Astrocyte of the spinal cord (primary cell): ENCODE data around the gene UNC80.

ENCODE experiments used
- DNase-seq: peaks from one replicate; pipeline ENCODE4 v3.0.0; 2011; ENCODE audit warnings: low read depth, low spot score
- H3K4me3 ChIP-seq: 2 replicates; pipeline ENCODE4 v1.5.1; 2011; ENCODE audit warnings: low read depth, mild to moderate bottlenecking, low read length, moderate library complexity
- CTCF ChIP-seq: IDR thresholded peaks from 2 replicates; pipeline ENCODE4 v1.5.1; 2012; ENCODE audit warnings: low read depth, mild to moderate bottlenecking, low read length, inconsistent platforms
- in situ Hi-C: cut with HindIII; loops from 2 replicates; pipeline ENCODE4 v1.10.0; 2017; ENCODE audit warnings: low sequenced_read_pairs

UNC80 gene

DNA sequence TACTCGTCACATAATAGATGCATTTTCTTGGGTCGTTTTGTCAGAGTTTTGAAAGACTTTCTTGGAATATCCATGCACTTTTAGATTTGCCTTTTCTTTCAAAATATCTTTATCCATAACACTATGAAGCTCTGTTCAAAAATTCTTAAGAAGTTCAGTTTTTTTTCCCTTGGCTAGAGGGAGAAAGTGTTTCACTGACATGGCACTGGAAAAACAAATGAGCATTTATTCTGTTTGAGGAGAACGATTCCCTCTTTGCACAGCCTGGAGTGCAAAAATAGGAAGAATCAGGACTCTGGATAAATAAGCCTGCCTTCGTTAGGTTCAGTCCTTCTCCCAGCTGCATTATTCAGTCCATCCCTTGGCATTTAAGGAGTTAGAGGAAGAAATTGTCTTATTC lies 139.9 kb downstream of the UNC80 start:
- no peak overlapping the region for H3K4me3 ChIP-seq
- in situ Hi-C loops, result no loop called here
- no peak for TF ChIP-seq CTCF
- no peak for DNase-seq

DNA sequence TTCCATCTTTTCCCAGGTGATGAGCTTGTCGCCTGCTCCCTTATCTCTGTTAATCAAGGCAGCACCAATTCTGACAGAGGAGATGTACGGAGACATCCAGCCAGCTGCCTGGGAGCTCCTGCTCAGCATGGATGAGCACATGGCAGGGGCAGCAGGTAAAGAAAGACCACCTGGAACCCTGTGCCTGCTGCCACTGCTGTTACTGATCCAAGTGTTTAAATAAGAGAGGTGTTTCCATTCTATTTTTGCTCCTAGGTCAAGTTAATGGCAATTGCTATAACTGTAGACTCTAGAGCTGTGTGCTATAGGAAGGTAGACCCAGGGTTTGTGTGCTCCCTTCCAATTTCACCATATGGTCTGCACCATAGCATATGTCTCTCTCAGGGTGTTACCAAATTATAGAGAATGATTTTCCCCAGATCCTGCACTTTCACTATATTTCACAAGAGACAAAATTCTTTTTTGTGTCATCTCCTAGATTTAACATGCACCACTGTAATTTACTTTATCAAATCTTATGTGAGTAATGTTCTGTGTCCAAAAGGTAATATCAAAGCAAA lies 142.2 kb downstream of the UNC80 start:
- in situ Hi-C loops, result no loop called here
- no peak for DNase-seq

GRCh38 chr2:209917154-209917771 lies 145.6 kb downstream of the UNC80 start:
- H3K4me3 ChIP-seq, result no peak overlapping the region
- no peak for TF ChIP-seq CTCF
- no peak for DNase-seq
- in situ Hi-C loops, result no loop called here

More for the DNA sequence above, 142.2 kb downstream of the UNC80 start:
- H3K4me3 ChIP-seq, result no peak overlapping the region
- TF ChIP-seq CTCF, result no peak

DNA sequence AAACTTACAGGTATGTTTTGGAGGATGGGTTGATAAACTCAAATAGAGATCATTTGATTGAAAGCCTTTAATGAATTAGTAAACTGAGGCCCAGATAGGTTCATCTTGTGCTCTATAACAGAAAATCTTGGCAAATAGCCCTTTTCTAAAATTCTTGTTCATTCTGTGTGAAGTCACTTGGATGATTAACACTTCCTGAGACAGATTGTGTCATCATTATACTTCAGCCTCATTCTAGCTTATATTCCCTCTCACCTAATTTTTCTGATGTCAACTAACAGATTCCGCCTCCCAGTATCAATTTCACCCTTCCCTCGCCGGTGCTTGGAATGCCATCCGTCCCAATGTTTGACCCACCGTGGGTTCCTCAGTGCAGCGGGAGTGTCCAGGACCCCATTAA lies 146.6 kb downstream of the UNC80 start:
- TF ChIP-seq CTCF, result no peak
- H3K4me3 ChIP-seq, result no peak overlapping the region
- no peak for DNase-seq
- in situ Hi-C loops, result no loop called here

- no peak overlapping the region for H3K4me3 ChIP-seq
- in situ Hi-C loops, result no loop called here
- DNase-seq, result no peak
- TF ChIP-seq CTCF, result no peak
These were observed 150.5 kb downstream of the UNC80 start for GRCh38 chr2:209922116-209922515.

DNA sequence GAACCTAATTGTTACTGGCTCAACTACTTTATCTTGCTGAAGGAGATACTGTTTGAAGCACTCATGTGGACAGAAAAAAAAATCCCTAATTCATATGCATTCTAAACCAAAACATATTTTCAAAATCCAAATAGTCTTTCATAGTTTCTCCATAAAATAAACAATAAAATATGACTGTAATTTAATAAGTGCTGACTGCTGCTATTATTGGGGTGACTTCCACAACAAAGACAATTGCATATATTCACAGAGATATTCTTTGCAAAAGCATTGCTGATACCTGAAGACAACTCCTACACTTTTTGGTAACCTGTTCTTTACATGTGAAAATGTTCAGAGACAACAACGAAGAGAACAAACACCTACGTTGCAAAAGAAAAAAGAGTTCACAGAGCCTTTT lies 157.7 kb downstream of the UNC80 start:
- in situ Hi-C loops, result no loop called here
- DNase-seq, result no peak
- TF ChIP-seq CTCF, result no peak
- H3K4me3 ChIP-seq, result no peak overlapping the region
